Subcutaneous abdominal adipose tissue (tissue), 5 donors: Measurements from ENCODE around the gene WDR70.
"Not testable (repeated sequence)": the region's sequence is repeated elsewhere in the genome, so short reads cannot be mapped to it uniquely, and the experiment has no call there.

Source experiments
- H3K27ac ChIP-seq: one replicate; pipeline ENCODE4 v1.7.0; 2013; ENCODE audit warnings: low read depth, mild to moderate bottlenecking, inconsistent platforms, low read length, moderate library complexity
- H3K27me3 ChIP-seq, 5 donors: one replicate each; pipeline ENCODE4 v1.7.0; 2013; ENCODE audit warnings: low read length in 5 of 5, inconsistent platforms in 1 of 5; ENCODE audit not compliant: control insufficient read depth in 5 of 5, insufficient read depth in 4 of 5
- H3K36me3 ChIP-seq, 5 donors: one replicate each; pipeline ENCODE4 v1.7.0; 2013; ENCODE audit warnings: low read length in 5 of 5; ENCODE audit not compliant: control insufficient read depth in 5 of 5, insufficient read depth in 5 of 5
- H3K4me1 ChIP-seq, 5 donors: one replicate each; pipeline ENCODE4 v1.7.0; 2013; ENCODE audit warnings: low read length in 5 of 5, mild to moderate bottlenecking in 3 of 5, moderate library complexity in 1 of 5; ENCODE audit not compliant: control insufficient read depth in 5 of 5, insufficient read depth in 5 of 5
- H3K4me3 ChIP-seq, 5 donors: one replicate each; pipeline ENCODE4 v1.7.0; 2013; ENCODE audit warnings: low read length in 5 of 5, low read depth in 1 of 5
- H3K9ac ChIP-seq, 5 donors: one replicate each; pipeline ENCODE4 v1.7.0; 2013; ENCODE audit warnings: low read length in 5 of 5, mild to moderate bottlenecking in 4 of 5, moderate library complexity in 3 of 5
- H3K9me3 ChIP-seq, 5 donors: one replicate each; pipeline ENCODE4 v1.7.0; 2013; ENCODE audit warnings: low read length in 5 of 5; ENCODE audit not compliant: control insufficient read depth in 5 of 5
- donor health status: healthy.
- donor health status: healthy.
- donor health status: healthy.
- donor health status: healthy.
- donor health status: healthy.

WDR70 gene

GRCh38 chr5:37615184-37615583, 236.1 kb downstream of the WDR70 start:
- Histone ChIP-seq H3K4me3 (no peak overlapping the region), H3K9me3 (no peaks in the 10 kb centered on the region), H3K4me1 (no peaks in the 10 kb centered on the region), H3K9ac (no peak overlapping the region), H3K27me3 (no peaks in the 10 kb centered on the region), H3K27ac (no peak overlapping the region), H3K36me3 (peaks cover 0 to 4% (median 0%) of the 10 kb centered on the region in 5 donors)

GRCh38 chr5:37619353-37619752, 240.2 kb downstream of the WDR70 start:
- Histone ChIP-seq H3K27ac (no peak overlapping the region), H3K9me3 (no peaks in the 10 kb centered on the region), H3K9ac (no peak overlapping the region), H3K36me3 (peaks cover 0 to 9% (median 0%) of the 10 kb centered on the region in 5 donors), H3K4me3 (no peak overlapping the region), H3K27me3 (no peaks in the 10 kb centered on the region), H3K4me1 (no peaks in the 10 kb centered on the region)

GRCh38 chr5:37622354-37622753, 243.2 kb downstream of the WDR70 start:
- not testable (repeated sequence) for H3K4me3 ChIP-seq, H3K4me1 ChIP-seq, H3K36me3 ChIP-seq, H3K27ac ChIP-seq, H3K9ac ChIP-seq, H3K27me3 ChIP-seq, H3K9me3 ChIP-seq

- Histone ChIP-seq H3K27ac (no peak overlapping the region), H3K36me3 (peaks cover 0 to 7% (median 2%) of the 10 kb centered on the region in 5 donors), H3K27me3 (no peaks in the 10 kb centered on the region), H3K4me1 (no peaks in the 10 kb centered on the region), H3K9ac (no peak overlapping the region), H3K9me3 (peaks cover 9 to 20% (median 14%) of the 10 kb centered on the region in 5 donors), H3K4me3 (no peak overlapping the region)
Observed at GRCh38 chr5:37626266-37626665, 247.1 kb downstream of the WDR70 start.

GRCh38 chr5:37628876-37629275, 249.8 kb downstream of the WDR70 start:
- H3K36me3 ChIP-seq, result peaks cover 0 to 14% (median 2%) of the 10 kb centered on the region in 5 donors
- H3K9me3 ChIP-seq, result peaks cover 9 to 20% (median 14%) of the 10 kb centered on the region in 5 donors
- no peak overlapping the region for H3K9ac ChIP-seq
- H3K27ac ChIP-seq, result no peak overlapping the region
- no peaks in the 10 kb centered on the region for H3K4me1 ChIP-seq
- no peaks in the 10 kb centered on the region for H3K27me3 ChIP-seq
- no peak overlapping the region for H3K4me3 ChIP-seq

- H3K9ac ChIP-seq, result no peak overlapping the region
- H3K4me3 ChIP-seq, result no peak overlapping the region
- no peak overlapping the region for H3K27ac ChIP-seq
- no peaks in the 10 kb centered on the region for H3K27me3 ChIP-seq
- peaks cover 9 to 19% (median 14%) of the 10 kb centered on the region in 5 donors for H3K9me3 ChIP-seq
- peaks cover 0 to 11% (median 2%) of the 10 kb centered on the region in 5 donors for H3K36me3 ChIP-seq
- H3K4me1 ChIP-seq, result no peaks in the 10 kb centered on the region
Observed at GRCh38 chr5:37631939-37632338, 252.8 kb downstream of the WDR70 start.

GRCh38 chr5:37637165-37637845, 258.2 kb downstream of the WDR70 start:
- no peak overlapping the region for H3K4me3 ChIP-seq
- no peak overlapping the region for H3K27ac ChIP-seq
- no peak overlapping the region for H3K9ac ChIP-seq
- H3K36me3 ChIP-seq, result peaks cover 0 to 5% (median 0%) of the 10 kb centered on the region in 5 donors
- H3K4me1 ChIP-seq, result peaks cover 0 to 4% (median 0%) of the 10 kb centered on the region in 5 donors
- no peaks in the 10 kb centered on the region for H3K9me3 ChIP-seq
- no peaks in the 10 kb centered on the region for H3K27me3 ChIP-seq

- Histone ChIP-seq H3K27ac (no peak overlapping the region), H3K27me3 (no peaks in the 10 kb centered on the region), H3K36me3 (peaks cover 0 to 2% (median 0%) of the 10 kb centered on the region in 5 donors), H3K9ac (no peak overlapping the region), H3K9me3 (no peaks in the 10 kb centered on the region), H3K4me3 (no peak overlapping the region), H3K4me1 (peaks cover 0 to 4% (median 0%) of the 10 kb centered on the region in 5 donors)
Observed at GRCh38 chr5:37638897-37639296, 259.8 kb downstream of the WDR70 start.

- no peaks in the 10 kb centered on the region for H3K27me3 ChIP-seq
- H3K4me1 ChIP-seq, result peaks cover 0 to 4% (median 0%) of the 10 kb centered on the region in 5 donors
- H3K9me3 ChIP-seq, result peaks cover 0 to 4% (median 0%) of the 10 kb centered on the region in 5 donors
- peaks cover 0 to 2% (median 0%) of the 10 kb centered on the region in 5 donors for H3K36me3 ChIP-seq
- H3K9ac ChIP-seq, result no peak overlapping the region
- no peak overlapping the region for H3K27ac ChIP-seq
- no peak overlapping the region for H3K4me3 ChIP-seq
Observed at GRCh38 chr5:37640088-37640487, 261.0 kb downstream of the WDR70 start.

- no peak overlapping the region for H3K4me3 ChIP-seq
- H3K9ac ChIP-seq, result no peak overlapping the region
- no peak overlapping the region for H3K27ac ChIP-seq
- H3K27me3 ChIP-seq, result no peaks in the 10 kb centered on the region
- H3K4me1 ChIP-seq, result peaks cover 0 to 4% (median 0%) of the 10 kb centered on the region in 5 donors
- H3K9me3 ChIP-seq, result peaks cover 0 to 9% (median 0%) of the 10 kb centered on the region in 5 donors
- H3K36me3 ChIP-seq, result peaks cover 0 to 2% (median 0%) of the 10 kb centered on the region in 5 donors
Observed at GRCh38 chr5:37641933-37642332, 262.8 kb downstream of the WDR70 start.
